Adrenal gland (tissue), 12 donors: ENCODE results near the gene ERVK3-1. TPM values are rescaled to one million over a fixed set of nuclear protein-coding genes. Genes with fewer than 3 reads are reported as not detected.

Experiments
- DNase-seq, 7 donors: peaks; one replicate each; pipeline ENCODE4 v3.0.0-alpha.2; 2019 to 2020
- H3K27ac ChIP-seq, 5 donors: fragments of 200-600 bp; sonication (generic) in 4 of 5; 1 replicate in 3 of 5; 2 replicates in 2 of 5; pipeline versions ENCODE4 v1.5.1 to v1.8.0; 2016 to 2020; ENCODE audit warnings: mild to moderate bottlenecking in 1 of 5
- H3K27me3 ChIP-seq: fragments of 200-600 bp; 2 replicates; pipeline ENCODE4 v1.8.0; 2021
- H3K36me3 ChIP-seq, 2 donors: fragments of 200-600 bp; replicated peaks in 1 of 2; 1 replicate in 1 of 2; 2 replicates in 1 of 2; pipeline versions ENCODE4 v1.5.1 to v1.8.0; 2018 to 2022
- H3K4me1 ChIP-seq, 2 donors: fragments of 200-600 bp; replicated peaks in 1 of 2; 1 replicate in 1 of 2; 2 replicates in 1 of 2; pipeline versions ENCODE4 v1.5.1 to v1.8.0; 2018 to 2021
- H3K4me3 ChIP-seq, 4 donors: fragments of 200-600 bp; sonication (generic) in 3 of 4; one replicate each; pipeline ENCODE4 v1.5.1; 2016 to 2018
- H3K9me3 ChIP-seq, 3 donors: fragments of 200-600 bp; sonication (generic) in 1 of 3; replicated peaks in 1 of 3; 1 replicate in 2 of 3; 2 replicates in 1 of 3; pipeline versions ENCODE4 v1.5.1 to v1.8.0; 2016 to 2021
- CTCF ChIP-seq, 6 experiments: fragments of 450-650 bp in 4 of 6; fragments of 200-600 bp in 2 of 6; sonication (generic) in 1 of 6; IDR thresholded peaks; 1 replicate in 5 of 6; 2 replicates in 1 of 6; pipeline versions ENCODE4 v1.5.1 to v1.8.0; 2016 to 2021; ENCODE audit warnings: antibody characterized with exemption in 6 of 6, mild to moderate bottlenecking in 2 of 6, moderate library complexity in 1 of 6
- POLR2A ChIP-seq, 2 donors: fragments of 450-650 bp; IDR thresholded peaks; one replicate each; pipeline ENCODE4 v1.6.1; 2017; ENCODE audit warnings: antibody characterized with exemption in 2 of 2, mild to moderate bottlenecking in 2 of 2, moderate library complexity in 1 of 2
- WGBS, 4 donors: extraction: QIAGEN DNeasy Blood & Tissue Kit in 2 of 4; methylation state at CpG; one replicate each; pipeline versions ENCODE4 v1.1.5 to v1.1.7; 2013 to 2017; 5-methylcytosine and 5-hydroxymethylcytosine counted together
- intact Hi-C, 2 donors: fragments of 100-400 bp; cut with DNase I; formaldehyde crosslinking; loops; one replicate each; pipeline versions ENCODE4 v1.14.1 to v1.15.0; 2022 to 2023
- polyA plus RNA-seq, 3 donors: library from polyadenylated mRNA; stranded (reverse); fragments of 200-250 nt in 2 of 3; fragments of 350-450 nt in 1 of 3; fragmentation: Illumina TruSeq in 1 of 3; extraction: RNeasy Lipid Tissue Mini Kit (QIAGEN cat#74804) in 1 of 3; gene quantifications; one replicate each; pipeline ENCODE4 v1.2.3, GENCODE V29; 2013 to 2014
- total RNA-seq, 9 donors: library from RNA; depleted of rRNA in 4 of 9; stranded (reverse); fragments of >200 nt in 4 of 9; fragments of 120-200 nt in 1 of 9; fragmentation: NEBNext Ultra II Directional in 1 of 9; extraction: Animal tissue kit (Norgen Biotek cat#: 25700) in 1 of 9; gene quantifications; one replicate each; pipeline versions ENCODE4 v1.1.0 to v1.2.4, GENCODE V29; 2013 to 2023
- donor health status: healthy with polysubstance abuse.
- donor health status: Bipolar disorder and iron deficiency.
- donor health status: DM: yes; HTN: yes; CAD: no.
- donor health status: DM: no; HTN: no; CAD: no.
- donor health status: DM: no; HTN: no; CAD: no.
- donor health status: DM: yes; HTN: yes; CAD: no.

ERVK3-1 gene
- total and polyA plus RNA-seq, 12 donors = 18.4 to 70.5 (median 35.3) TPM

GRCh38 chr19:58261968-58262921 lies 42.9 kb upstream of the ERVK3-1 start:
- peak overlapping the region in 1 of 4 donors; percentile 21 for H3K4me3 ChIP-seq
- no peak for DNase-seq
- no peaks in the 10 kb centered on the region for H3K36me3 ChIP-seq
- H3K27me3 ChIP-seq = no peaks in the 10 kb centered on the region
- intact Hi-C loops = loop anchor here in 1 of 2 donors (10.0 kb wide), 1 partner anchor 57 kb away; no protein-coding TSS in a partner anchor
- TF ChIP-seq POLR2A (IDR thresholded peaks at IDR 0.05) (no peak), CTCF (IDR thresholded peaks at IDR 0.05) (no peak)
- H3K27ac ChIP-seq = no peak overlapping the region
- WGBS, 4 donors = 93 to 98% (median 96%) methylated on average over 19 of the region's 19 CpGs
- no peaks in the 10 kb centered on the region for H3K4me1 ChIP-seq
- H3K9me3 ChIP-seq = peaks cover 18 to 99% (median 29%) of the 10 kb centered on the region in 3 donors

- Histone ChIP-seq H3K4me3 (peak overlapping the region in 1 of 4 donors; percentile 18), H3K27me3 (no peaks in the 10 kb centered on the region), H3K27ac (no peak overlapping the region), H3K36me3 (no peaks in the 10 kb centered on the region), H3K4me1 (no peaks in the 10 kb centered on the region), H3K9me3 (peaks cover 18 to 99% (median 29%) of the 10 kb centered on the region in 3 donors)
- WGBS, 4 donors = 96 to 100% (median 98%) methylated on average over 7 of the region's 7 CpGs
- intact Hi-C loops = loop anchor here in 1 of 2 donors (10.0 kb wide), 1 partner anchor 58 kb away; no protein-coding TSS in a partner anchor
- DNase-seq = no peak
- no peak for TF ChIP-seq CTCF (IDR thresholded peaks at IDR 0.05)
- TF ChIP-seq POLR2A (IDR thresholded peaks at IDR 0.05) = no peak
These were observed 42.3 kb upstream of the ERVK3-1 start for GRCh38 chr19:58262922-58263296.

- TF ChIP-seq POLR2A (IDR thresholded peaks at IDR 0.05) = no peak
- TF ChIP-seq CTCF (IDR thresholded peaks at IDR 0.05) = no peak
- WGBS, 4 donors = 90 to 99% (median 98%) methylated on average over 3 of the region's 3 CpGs
- Histone ChIP-seq H3K27ac (no peak overlapping the region), H3K27me3 (no peaks in the 10 kb centered on the region), H3K4me3 (no peak overlapping the region), H3K4me1 (no peaks in the 10 kb centered on the region), H3K36me3 (no peaks in the 10 kb centered on the region), H3K9me3 (peaks cover 16 to 99% (median 17%) of the 10 kb centered on the region in 3 donors)
- no peak for DNase-seq
- intact Hi-C loops = loop anchor here in 1 of 2 donors (10.0 kb wide), 1 partner anchor 60 kb away; no protein-coding TSS in a partner anchor
These were observed 40.1 kb upstream of the ERVK3-1 start for GRCh38 chr19:58265100-58265499.

GRCh38 chr19:58268344-58268743 lies 36.8 kb upstream of the ERVK3-1 start:
- Histone ChIP-seq H3K27me3 (no peaks in the 10 kb centered on the region), H3K9me3 (peaks cover 0 to 99% (median 0%) of the 10 kb centered on the region in 3 donors), H3K27ac (no peak overlapping the region), H3K4me3 (no peak overlapping the region), H3K4me1 (no peaks in the 10 kb centered on the region), H3K36me3 (no peaks in the 10 kb centered on the region)
- WGBS, 4 donors = 93 to 97% (median 95%) methylated on average over 3 of the region's 3 CpGs
- no peak for DNase-seq
- intact Hi-C loops = loop anchor here in 1 of 2 donors (10.0 kb wide), 1 partner anchor 64 kb away; no protein-coding TSS in a partner anchor
- TF ChIP-seq POLR2A (IDR thresholded peaks at IDR 0.05) (no peak), CTCF (IDR thresholded peaks at IDR 0.05) (no peak)
